SK-N-SH treated with all-trans-retinoic acid at 6 μM for 48 hours (cell line): ENCODE results near the gene SPAG7.

ENCODE experiments used
- ATAC-seq: fragments of 200-7000 bp; cut with Tn5 transposase; 3 replicates; pipeline ENCODE4 v1.9.1; 2020; ENCODE audit warnings: mild to moderate bottlenecking, moderate library complexity
- BACH2 ChIP-seq: fragments of 250-450 bp; sonication (Bioruptor Pico); IDR thresholded peaks from 2 replicates; pipeline ENCODE4 v1.9.0; 2021; ENCODE audit warnings: mild to moderate bottlenecking, borderline replicate concordance
- CREB5 ChIP-seq: fragments of 250-450 bp; sonication (Bioruptor Pico); IDR thresholded peaks from 2 replicates; pipeline ENCODE4 v1.5.1; 2020; ENCODE audit warnings: low read depth, mild to moderate bottlenecking, moderate library complexity
- CSRNP3 ChIP-seq: fragments of 250-450 bp; sonication (Bioruptor Pico); IDR thresholded peaks from 2 replicates; pipeline ENCODE4 v1.5.1; 2021; ENCODE audit warnings: mild to moderate bottlenecking, moderate library complexity
- ESRRG ChIP-seq: fragments of 250-450 bp; sonication (Bioruptor Pico); IDR thresholded peaks from 2 replicates; pipeline ENCODE4 v1.6.1; 2021; ENCODE audit warnings: mild to moderate bottlenecking
- ISL1 ChIP-seq: fragments of 250-450 bp; sonication (Bioruptor Pico); IDR thresholded peaks from 2 replicates; pipeline ENCODE4 v2.1.2; 2022; ENCODE audit warnings: mild to moderate bottlenecking, moderate library complexity
- PATZ1 ChIP-seq: fragments of 250-450 bp; sonication (Bioruptor Pico); IDR thresholded peaks from 2 replicates; pipeline ENCODE4 v1.8.0; 2020; ENCODE audit warnings: mild to moderate bottlenecking, moderate library complexity, borderline replicate concordance
- TCF4 ChIP-seq: fragments of 250-450 bp; sonication (Bioruptor Pico); IDR thresholded peaks from 2 replicates; pipeline ENCODE4 v1.8.0; 2021; ENCODE audit warnings: mild to moderate bottlenecking, moderate library complexity, borderline replicate concordance
- TOX ChIP-seq: fragments of 250-450 bp; sonication (Bioruptor Pico); IDR thresholded peaks from 2 replicates; pipeline ENCODE4 v1.8.0; 2021; ENCODE audit warnings: mild to moderate bottlenecking, moderate library complexity, borderline replicate concordance
- TSHZ2 ChIP-seq: fragments of 250-450 bp; sonication (Bioruptor Pico); IDR thresholded peaks from 2 replicates; pipeline ENCODE4 v1.5.0; 2020; ENCODE audit warnings: mild to moderate bottlenecking, moderate library complexity
- ZFP3 ChIP-seq: fragments of 250-450 bp; sonication (Bioruptor Pico); IDR thresholded peaks from 2 replicates; pipeline ENCODE4 v1.5.0; 2020; ENCODE audit warnings: mild to moderate bottlenecking, moderate library complexity
- ZFP30 ChIP-seq: fragments of 450-650 bp; formaldehyde crosslinking; IDR thresholded peaks from 2 replicates; pipeline ENCODE4 v1.5.0; 2022; ENCODE audit warnings: mild to moderate bottlenecking, moderate library complexity
- ZNF565 ChIP-seq: fragments of 450-650 bp; formaldehyde crosslinking; conservative IDR thresholded peaks from 2 replicates; pipeline ENCODE4 v1.5.0; 2020; ENCODE audit warnings: low read depth, mild to moderate bottlenecking, moderate library complexity
- ZNF70 ChIP-seq: fragments of 450-650 bp; formaldehyde crosslinking; IDR thresholded peaks from 2 replicates; pipeline ENCODE4 v1.5.0; 2020; ENCODE audit warnings: mild to moderate bottlenecking, moderate library complexity

Gene SPAG7

GRCh38 chr17:4968486-4969046 lies 949 bp upstream of the SPAG7 start:
- ATAC-seq: no peak

GRCh38 chr17:4966844-4967538 lies 626 bp downstream of the SPAG7 start:
- 0 out of 2 replicates have a peak, but pooled peaks have one; percentile 56 for TF ChIP-seq ZFP3
- TF ChIP-seq BACH2 (CRISPR knock-in tag): no peak

More at GRCh38 chr17:4968486-4969046, 949 bp upstream of the SPAG7 start:
- TF ChIP-seq ZNF70 (CRISPR knock-in tag) (no peak), ZNF565 (CRISPR knock-in tag) (no peak), BACH2 (CRISPR knock-in tag) (no peak), ZFP30 (CRISPR knock-in tag) (no peak), TCF4 (CRISPR knock-in tag) (no peak), TSHZ2 (CRISPR knock-in tag) (no peak), ZFP3 (no peak), CREB5 (CRISPR knock-in tag) (no peak), CSRNP3 (CRISPR knock-in tag) (no peak), ESRRG (CRISPR knock-in tag) (no peak), ISL1 (CRISPR knock-in tag) (no peak)

GRCh38 chr17:4965311-4965986 lies 2.2 kb downstream of the SPAG7 start:
- no peak for TF ChIP-seq TOX
- no peak for TF ChIP-seq BACH2 (CRISPR knock-in tag)
- no peak for TF ChIP-seq ZNF565 (CRISPR knock-in tag)
- TF ChIP-seq TSHZ2 (CRISPR knock-in tag): no peak
- TF ChIP-seq CSRNP3 (CRISPR knock-in tag): no peak
- TF ChIP-seq ZFP30 (CRISPR knock-in tag): no peak
- no peak for TF ChIP-seq PATZ1 (CRISPR knock-in tag)
- no peak for TF ChIP-seq CREB5 (CRISPR knock-in tag)
- no peak for ATAC-seq

More at GRCh38 chr17:4966844-4967538, 626 bp downstream of the SPAG7 start:
- ATAC-seq: peak; percentile 91
